CD4-positive, alpha-beta T cell treated with Interleukin-17A for 1 hour (primary cell): ENCODE results near the gene PRRX1.

Source experiments
- DNase-seq: peaks from one replicate; pipeline ENCODE4 v3.0.0-alpha.2; 2020

PRRX1 gene

GRCh38 chr1:170664093-170664827 lies at the start of gene PRRX1:
Gene PRRX1, plus strand, starts transcription at chr1:170664131. Its CDS starts 88 bp downstream, at chr1:170664219.
- no peak for DNase-seq

- no peak for DNase-seq
Measured at GRCh38 chr1:170617591-170618330, 46.2 kb upstream of the PRRX1 start.

GRCh38 chr1:170618421-170618820 lies 45.5 kb upstream of the PRRX1 start:
- DNase-seq, result no peak

- no peak for DNase-seq
Measured at GRCh38 chr1:170619241-170620028, 44.5 kb upstream of the PRRX1 start.

- DNase-seq, result no peak
Measured at GRCh38 chr1:170620164-170620563, 43.8 kb upstream of the PRRX1 start.

GRCh38 chr1:170623171-170623570 lies 40.8 kb upstream of the PRRX1 start:
- no peak for DNase-seq

- DNase-seq, result no peak
Measured at GRCh38 chr1:170624146-170624545, 39.8 kb upstream of the PRRX1 start.

GRCh38 chr1:170630977-170631376 lies 33.0 kb upstream of the PRRX1 start:
- DNase-seq, result no peak

GRCh38 chr1:170634293-170634692 lies 29.6 kb upstream of the PRRX1 start:
- DNase-seq, result no peak

- no peak for DNase-seq
Measured at GRCh38 chr1:170634824-170635410, 29.0 kb upstream of the PRRX1 start.

- DNase-seq, result no peak
Measured at GRCh38 chr1:170640581-170640980, 23.4 kb upstream of the PRRX1 start.

GRCh38 chr1:170657275-170657853 lies 6.6 kb upstream of the PRRX1 start:
- DNase-seq, result no peak

- no peak for DNase-seq
Measured at GRCh38 chr1:170659399-170660035, 4.4 kb upstream of the PRRX1 start.

GRCh38 chr1:170660281-170660713 lies 3.6 kb upstream of the PRRX1 start:
- no peak for DNase-seq

GRCh38 chr1:170660871-170661645 lies 2.9 kb upstream of the PRRX1 start:
- no peak for DNase-seq

- DNase-seq, result no peak
Measured at GRCh38 chr1:170661646-170662411, 2.1 kb upstream of the PRRX1 start.

- no peak for DNase-seq
Measured at GRCh38 chr1:170662561-170663403, 1.1 kb upstream of the PRRX1 start.

- no peak for DNase-seq
Measured at GRCh38 chr1:170663404-170664092, 383 bp upstream of the PRRX1 start.
